Measurements from ENCODE around the gene UST. TPM values are rescaled to one million over a fixed set of nuclear protein-coding genes. Genes with fewer than 3 reads are reported as not detected.

Gene UST
- total RNA-seq, 4 donors from 2014 or later: 13.5 to 47.1 (median 33.0) TPM

- 80 to 81% methylated on average over 9 of the region's 9 CpGs for WGBS, 2 donors
- Histone ChIP-seq H3K4me3 (no peak overlapping the region), H3K27me3 (no peaks in the 10 kb centered on the region), H3K36me3 (no peaks in the 10 kb centered on the region), H3K9me3 (no peaks in the 10 kb centered on the region), H3K4me1 (peaks cover 0 to 24% (median 0%) of the 10 kb centered on the region in 4 donors), H3K27ac (no peak overlapping the region)
- TF ChIP-seq POLR2A (IDR thresholded peaks at IDR 0.05): no peak
- TF ChIP-seq CTCF (IDR thresholded peaks at IDR 0.05): no peak
- no peak for TF ChIP-seq EP300 (IDR thresholded peaks at IDR 0.05)
- DNase-seq (ENCODE audit: low spot score in 2 of 2): no peak
Observed at GRCh38 chr6:148881593-148882311, 134.9 kb downstream of the UST start.

DNA sequence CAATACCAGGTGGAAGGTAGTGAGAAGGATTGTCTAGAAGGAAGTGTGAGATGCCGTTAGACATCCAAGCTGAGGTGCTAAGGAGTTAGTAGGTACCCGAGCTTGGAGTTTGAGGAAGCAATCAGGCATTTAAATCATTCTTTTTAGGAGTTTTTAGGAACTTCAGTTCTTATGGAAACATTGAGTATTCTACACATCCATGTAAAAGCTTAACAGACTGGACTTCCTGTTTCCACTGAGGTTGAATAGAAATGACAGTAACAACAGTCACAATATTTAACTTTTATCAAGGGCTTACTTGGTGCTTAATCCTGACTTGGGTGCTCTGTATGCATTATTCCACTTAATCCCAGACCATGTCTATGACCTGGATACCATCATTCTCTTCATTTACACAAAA is 136.4 kb downstream of the UST start:
- peaks cover 0 to 36% (median 2%) of the 10 kb centered on the region in 4 donors for H3K4me1 ChIP-seq

GRCh38 chr6:148884461-148884860 is 137.6 kb downstream of the UST start:
- Histone ChIP-seq H3K27me3 (no peaks in the 10 kb centered on the region), H3K4me1 (peaks cover 0 to 39% (median 8%) of the 10 kb centered on the region in 4 donors), H3K4me3 (no peak overlapping the region), H3K27ac (no peak overlapping the region), H3K9me3 (no peaks in the 10 kb centered on the region), H3K36me3 (no peaks in the 10 kb centered on the region)
- TF ChIP-seq POLR2A (IDR thresholded peaks at IDR 0.05) (no peak), EP300 (IDR thresholded peaks at IDR 0.05) (no peak), CTCF (IDR thresholded peaks at IDR 0.05) (no peak)
- no peak for DNase-seq (ENCODE audit: low spot score in 2 of 2)
- 84 to 93% methylated on average over 2 of the region's 2 CpGs for WGBS, 2 donors

More for the DNA sequence above, 136.4 kb downstream of the UST start:
- no peak overlapping the region for H3K27ac ChIP-seq
- H3K36me3 ChIP-seq: no peaks in the 10 kb centered on the region
- WGBS, 2 donors: 73 to 82% methylated on average over 2 of the region's 2 CpGs
- H3K9me3 ChIP-seq: no peaks in the 10 kb centered on the region
- TF ChIP-seq EP300 (IDR thresholded peaks at IDR 0.05) (no peak), CTCF (IDR thresholded peaks at IDR 0.05) (no peak), POLR2A (IDR thresholded peaks at IDR 0.05) (no peak)
- no peak overlapping the region for H3K4me3 ChIP-seq
- DNase-seq (ENCODE audit: low spot score in 2 of 2): no peak
- H3K27me3 ChIP-seq: no peaks in the 10 kb centered on the region

DNA sequence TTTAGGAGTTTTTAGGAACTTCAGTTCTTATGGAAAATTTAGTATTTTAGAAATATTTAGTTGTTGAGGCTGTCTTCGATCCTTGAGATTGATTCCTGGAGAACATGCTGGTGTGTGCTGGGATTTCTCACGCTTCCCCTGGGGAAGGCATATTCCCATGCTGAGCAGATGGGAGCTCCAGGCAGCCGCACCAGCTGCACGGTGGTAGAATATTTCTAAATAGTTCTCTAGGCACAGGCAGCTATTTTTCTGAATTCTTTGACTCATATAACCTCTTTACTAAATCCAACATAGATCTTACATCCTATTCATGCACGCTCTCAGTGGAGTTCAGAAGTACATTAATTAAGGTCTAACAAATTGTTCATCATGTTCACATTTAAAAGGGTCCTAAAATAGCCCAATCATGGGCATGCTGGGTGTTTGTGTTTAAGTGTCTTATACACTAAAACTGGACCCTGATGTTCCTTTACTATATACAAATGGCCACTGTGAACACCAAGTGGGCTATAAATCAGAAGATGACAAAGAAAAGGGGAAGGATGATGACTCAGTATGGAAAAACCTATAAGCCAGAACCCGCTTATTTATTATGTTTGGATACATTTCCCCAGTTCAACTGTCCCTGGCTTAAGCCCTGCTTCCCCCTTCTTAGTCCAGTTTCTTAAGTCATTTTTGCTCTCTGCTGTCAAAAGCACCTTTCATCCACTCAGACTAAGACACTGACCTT is 138.5 kb downstream of the UST start:
- H3K27ac ChIP-seq: no peak overlapping the region
- no peak overlapping the region for H3K4me3 ChIP-seq
- H3K36me3 ChIP-seq: no peaks in the 10 kb centered on the region
- no peaks in the 10 kb centered on the region for H3K27me3 ChIP-seq
- H3K9me3 ChIP-seq: no peaks in the 10 kb centered on the region
- TF ChIP-seq CTCF (IDR thresholded peaks at IDR 0.05): no peak
- no peak for TF ChIP-seq POLR2A (IDR thresholded peaks at IDR 0.05)
- no peak for TF ChIP-seq EP300 (IDR thresholded peaks at IDR 0.05)
- WGBS, 2 donors: 82 to 87% methylated on average over 6 of the region's 6 CpGs
- DNase-seq (ENCODE audit: low spot score in 2 of 2): no peak
- peaks cover 0 to 44% (median 8%) of the 10 kb centered on the region in 4 donors for H3K4me1 ChIP-seq
